HuH-7.5 (cell line): ENCODE data around the gene PRAMEF5.
"Not testable (repeated sequence)": the region's sequence is repeated elsewhere in the genome, so short reads cannot be mapped to it uniquely, and the experiment has no call there.

Experiments used
- DNase-seq: peaks from one replicate; pipeline ENCODE4 v3.0.0; 2011; ENCODE audit warnings: low spot score

Gene PRAMEF5

GRCh38 chr1:13277016-13277415 lies 23.0 kb downstream of the PRAMEF5 start:
- not testable (repeated sequence) for DNase-seq

- not testable (repeated sequence) for DNase-seq
Observed at GRCh38 chr1:13279617-13280016, 25.6 kb downstream of the PRAMEF5 start.

- DNase-seq = not testable (repeated sequence)
Observed at GRCh38 chr1:13285037-13285436, 31.0 kb downstream of the PRAMEF5 start, which contains the start of gene PRAMEF8. TSS of gene PRAMEF8 (minus strand) at chr1:13285137. CDS start at chr1:13284091, 1,046 bp downstream.

- DNase-seq = not testable (repeated sequence)
Observed at GRCh38 chr1:13289030-13289429, 35.0 kb downstream of the PRAMEF5 start.

GRCh38 chr1:13297216-13297931 lies 43.4 kb downstream of the PRAMEF5 start:
- DNase-seq = not testable (repeated sequence)

- DNase-seq = not testable (repeated sequence)
Observed at GRCh38 chr1:13298699-13299098, 44.7 kb downstream of the PRAMEF5 start.

- DNase-seq = not testable (repeated sequence)
Observed at GRCh38 chr1:13302197-13302596, 48.2 kb downstream of the PRAMEF5 start.

- not testable (repeated sequence) for DNase-seq
Observed at GRCh38 chr1:13303239-13303638, 49.2 kb downstream of the PRAMEF5 start, which contains the start of gene PRAMEF33. TSS of gene PRAMEF33 (plus strand) at chr1:13303539. CDS start at chr1:13305955, 2,416 bp downstream.
